GM12873 (cell line): ENCODE results near the gene C2orf68.

ENCODE experiments used
- CTCF ChIP-seq: IDR thresholded peaks from 2 replicates; pipeline ENCODE4 v1.5.1; 2012; ENCODE audit warnings: low read depth, mild to moderate bottlenecking, moderate library complexity, low read length, control low read depth; ENCODE audit not compliant: insufficient read depth; ENCODE audit errors: missing control alignments

Gene C2orf68

GRCh38 chr2:85599468-85600234 lies 12.2 kb downstream of the C2orf68 start:
- TF ChIP-seq CTCF, result no peak

- no peak for TF ChIP-seq CTCF
These were observed 13.1 kb downstream of the C2orf68 start for GRCh38 chr2:85598594-85599340.

GRCh38 chr2:85597241-85597640 lies 14.6 kb downstream of the C2orf68 start:
- TF ChIP-seq CTCF, result no peak

- no peak for TF ChIP-seq CTCF
These were observed 15.3 kb downstream of the C2orf68 start for GRCh38 chr2:85596486-85597143.

GRCh38 chr2:85596026-85596333 lies 15.9 kb downstream of the C2orf68 start:
- no peak for TF ChIP-seq CTCF

- TF ChIP-seq CTCF, result no peak
These were observed 16.4 kb downstream of the C2orf68 start, which contains the start of gene RNF181 for GRCh38 chr2:85595301-85596025. RNF181 (plus strand) TSS chr2:85595745; CDS start chr2:85595764, 19 bp downstream.

GRCh38 chr2:85594715-85595300 lies 17.1 kb downstream of the C2orf68 start:
- no peak for TF ChIP-seq CTCF
